8988T (cell line): ENCODE data around the gene FCRL3.
"Not testable (repeated sequence)": the region's sequence is repeated elsewhere in the genome, so short reads cannot be mapped to it uniquely, and the experiment has no call there.

Experiments
- DNase-seq: peaks from one replicate; pipeline ENCODE4 v3.0.0; 2011

The FCRL3 gene

GRCh38 chr1:157700732-157701131 lies at the start of gene FCRL3:
FCRL3 (minus strand) TSS chr1:157700769; CDS start chr1:157700489, 280 bp downstream.
- no peak for DNase-seq

GRCh38 chr1:157748262-157748817 lies 47.8 kb upstream of the FCRL3 start:
- DNase-seq = no peak

GRCh38 chr1:157739229-157739901 lies 38.8 kb upstream of the FCRL3 start:
- DNase-seq = no peak

- not testable (repeated sequence) for DNase-seq
These were observed 35.4 kb upstream of the FCRL3 start for GRCh38 chr1:157735991-157736390.

- DNase-seq = no peak
These were observed 33.8 kb upstream of the FCRL3 start for GRCh38 chr1:157734321-157734720.

- DNase-seq = no peak
These were observed 32.2 kb upstream of the FCRL3 start for GRCh38 chr1:157732755-157733154.

- no peak for DNase-seq
These were observed 24.6 kb upstream of the FCRL3 start for GRCh38 chr1:157725221-157725577.

- DNase-seq = no peak
These were observed 24.1 kb upstream of the FCRL3 start for GRCh38 chr1:157724537-157725220.

- DNase-seq = no peak
These were observed 22.6 kb upstream of the FCRL3 start for GRCh38 chr1:157723157-157723556.

GRCh38 chr1:157721985-157722384 lies 21.4 kb upstream of the FCRL3 start:
- DNase-seq = no peak

GRCh38 chr1:157715736-157716135 lies 15.2 kb upstream of the FCRL3 start:
- no peak for DNase-seq

GRCh38 chr1:157711802-157712201 lies 11.2 kb upstream of the FCRL3 start:
- no peak for DNase-seq

GRCh38 chr1:157704878-157705277 lies 4.3 kb upstream of the FCRL3 start:
- no peak for DNase-seq

- no peak for DNase-seq
These were observed 3.4 kb upstream of the FCRL3 start for GRCh38 chr1:157703981-157704380.

- DNase-seq = no peak
These were observed 1.8 kb upstream of the FCRL3 start for GRCh38 chr1:157702308-157702825.

GRCh38 chr1:157700305-157700704 lies 264 bp downstream of the FCRL3 start:
- DNase-seq = no peak

GRCh38 chr1:157697781-157698569 lies 2.6 kb downstream of the FCRL3 start:
- DNase-seq = no peak

GRCh38 chr1:157696966-157697628 lies 3.5 kb downstream of the FCRL3 start:
- no peak for DNase-seq

GRCh38 chr1:157695417-157695816 lies 5.2 kb downstream of the FCRL3 start:
- no peak for DNase-seq

- DNase-seq = no peak
These were observed 9.2 kb downstream of the FCRL3 start for GRCh38 chr1:157691285-157691920.

- no peak for DNase-seq
These were observed 17.7 kb downstream of the FCRL3 start for GRCh38 chr1:157682710-157683437.

- DNase-seq = no peak
These were observed 21.8 kb downstream of the FCRL3 start for GRCh38 chr1:157678721-157679120.
